Stimulated activated CD4-positive, alpha-beta T cell treated with anti-CD3 and anti-CD28 coated beads, Interleukin-2, amount 100 ng/mL, for 48 hours (primary cell): ENCODE measurements around the gene APOL5.
"Not testable (repeated sequence)": the region's sequence is repeated elsewhere in the genome, so short reads cannot be mapped to it uniquely, and the experiment has no call there.

ENCODE experiments used
- DNase-seq, 2 donors: peaks; one replicate each; pipeline ENCODE4 v3.0.0-alpha.2; 2020

APOL5 gene

GRCh38 chr22:35712672-35713071 is 5.0 kb upstream of the APOL5 start:
- DNase-seq = no peak

GRCh38 chr22:35719212-35719875 is 1.7 kb downstream of the APOL5 start:
- no peak for DNase-seq

- DNase-seq = no peak
Measured at GRCh38 chr22:35721960-35722359, 4.3 kb downstream of the APOL5 start.

- no peak for DNase-seq
Measured at GRCh38 chr22:35725521-35725920, 7.8 kb downstream of the APOL5 start.

- DNase-seq = no peak
Measured at GRCh38 chr22:35726398-35726797, 8.7 kb downstream of the APOL5 start.

GRCh38 chr22:35726933-35727332 is 9.3 kb downstream of the APOL5 start:
- DNase-seq = no peak

- no peak for DNase-seq
Measured at GRCh38 chr22:35727436-35727835, 9.8 kb downstream of the APOL5 start.

- no peak for DNase-seq
Measured at GRCh38 chr22:35728639-35729308, 11.1 kb downstream of the APOL5 start.

GRCh38 chr22:35729309-35729698 is 11.6 kb downstream of the APOL5 start:
- DNase-seq = no peak

- DNase-seq = no peak
Measured at GRCh38 chr22:35731321-35731720, 13.6 kb downstream of the APOL5 start.

- DNase-seq = no peak
Measured at GRCh38 chr22:35732116-35732515, 14.4 kb downstream of the APOL5 start.

GRCh38 chr22:35733036-35733435 is 15.4 kb downstream of the APOL5 start:
- no peak for DNase-seq

GRCh38 chr22:35733791-35734516 is 16.3 kb downstream of the APOL5 start:
- DNase-seq = no peak

- DNase-seq = no peak
Measured at GRCh38 chr22:35734517-35734827, 16.8 kb downstream of the APOL5 start.

GRCh38 chr22:35735542-35735941 is 17.9 kb downstream of the APOL5 start:
- no peak for DNase-seq

GRCh38 chr22:35736166-35736565 is 18.5 kb downstream of the APOL5 start:
- no peak for DNase-seq

- DNase-seq = no peak
Measured at GRCh38 chr22:35736701-35737100, 19.0 kb downstream of the APOL5 start.

- not testable (repeated sequence) for DNase-seq
Measured at GRCh38 chr22:35737886-35738285, 20.2 kb downstream of the APOL5 start.

GRCh38 chr22:35739076-35739930 is 21.6 kb downstream of the APOL5 start:
- no peak for DNase-seq

- no peak for DNase-seq
Measured at GRCh38 chr22:35739931-35740380, 22.3 kb downstream of the APOL5 start.

GRCh38 chr22:35740616-35741015 is 22.9 kb downstream of the APOL5 start:
- DNase-seq = no peak

GRCh38 chr22:35742342-35743100 is 24.8 kb downstream of the APOL5 start:
- DNase-seq = no peak
